ENCODE results near the gene LRRC4C.

LRRC4C gene

DNA sequence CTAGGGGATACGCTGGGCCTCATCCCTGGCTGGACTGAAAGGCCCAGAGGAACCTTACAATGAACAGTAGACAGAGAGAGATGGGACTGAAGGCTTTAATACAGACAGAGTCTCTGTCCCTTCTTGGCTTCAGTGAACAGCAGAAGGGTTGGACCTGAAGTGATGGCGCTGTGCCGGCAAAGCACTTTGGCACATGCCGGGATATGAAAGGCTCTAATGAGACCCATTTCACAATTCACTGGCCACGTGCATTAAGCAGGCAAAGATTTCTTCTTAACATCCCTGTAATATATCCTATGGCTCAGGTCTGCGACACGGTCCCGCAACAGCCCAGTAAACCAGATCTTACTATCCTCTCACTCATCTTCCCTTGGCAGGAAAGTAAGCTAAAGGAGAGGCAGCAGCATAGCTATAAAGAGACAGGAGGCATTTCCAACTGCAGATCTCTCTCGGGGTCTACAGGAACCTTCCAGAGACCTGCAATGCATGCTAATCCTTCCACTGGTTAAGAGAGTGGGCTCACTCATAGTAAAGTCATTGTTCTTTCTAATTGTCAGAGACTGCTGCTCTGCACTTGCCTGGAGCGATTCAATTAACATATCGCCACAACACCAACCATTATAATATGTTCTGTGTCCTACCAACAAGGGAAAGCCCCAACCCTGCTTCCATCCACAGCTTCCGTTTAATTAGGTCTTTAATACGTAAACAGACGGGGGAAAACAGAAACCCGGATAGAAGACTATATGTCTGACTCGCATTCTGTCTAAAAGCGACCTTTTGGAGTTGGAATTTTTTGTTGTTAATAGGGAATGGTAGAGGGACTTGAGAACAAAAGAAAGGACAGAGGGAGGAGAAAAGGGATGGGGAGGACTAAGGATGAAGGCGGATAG is 1179.0 kb downstream of the LRRC4C start:
- no peak for DNase-seq

DNA sequence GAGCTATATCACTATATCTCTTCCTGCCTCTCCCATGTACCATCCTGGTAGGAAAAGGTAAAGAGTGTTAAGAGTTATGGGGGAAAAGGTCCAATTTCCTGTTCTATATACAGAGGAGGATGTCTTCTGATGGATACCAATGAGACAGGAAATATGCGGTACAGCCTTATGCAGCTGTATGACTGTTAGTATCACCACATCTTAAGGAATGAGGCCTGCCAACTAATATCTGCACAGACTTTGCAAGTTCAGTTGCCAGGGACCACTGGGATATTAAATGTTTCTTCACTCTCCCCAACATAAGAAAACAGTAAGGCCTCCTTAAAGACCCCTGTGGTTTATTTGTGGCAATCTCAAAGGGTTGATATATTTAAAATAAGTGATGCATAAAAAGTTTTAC is 1182.5 kb downstream of the LRRC4C start:
- DNase-seq: no peak

DNA sequence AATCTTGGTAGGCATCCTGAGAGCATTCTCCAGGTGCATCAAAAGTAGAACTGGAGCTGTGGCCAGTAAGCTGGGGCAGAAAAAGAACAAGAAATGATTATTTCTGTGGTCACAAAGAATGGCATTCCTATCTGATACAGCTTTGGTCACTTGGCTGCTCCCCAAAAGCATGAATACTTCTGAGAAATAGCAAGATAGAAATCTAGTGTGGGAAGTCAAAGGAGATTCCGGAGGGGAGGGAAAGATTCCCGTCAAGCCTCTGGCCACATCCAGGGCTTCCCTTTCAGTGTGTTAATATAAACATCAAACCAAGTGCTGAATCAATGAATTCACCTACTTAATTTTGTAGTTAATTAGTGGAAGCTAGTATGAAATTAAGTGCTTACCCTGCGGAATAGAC is 1185.4 kb downstream of the LRRC4C start:
- no peak for DNase-seq

DNA sequence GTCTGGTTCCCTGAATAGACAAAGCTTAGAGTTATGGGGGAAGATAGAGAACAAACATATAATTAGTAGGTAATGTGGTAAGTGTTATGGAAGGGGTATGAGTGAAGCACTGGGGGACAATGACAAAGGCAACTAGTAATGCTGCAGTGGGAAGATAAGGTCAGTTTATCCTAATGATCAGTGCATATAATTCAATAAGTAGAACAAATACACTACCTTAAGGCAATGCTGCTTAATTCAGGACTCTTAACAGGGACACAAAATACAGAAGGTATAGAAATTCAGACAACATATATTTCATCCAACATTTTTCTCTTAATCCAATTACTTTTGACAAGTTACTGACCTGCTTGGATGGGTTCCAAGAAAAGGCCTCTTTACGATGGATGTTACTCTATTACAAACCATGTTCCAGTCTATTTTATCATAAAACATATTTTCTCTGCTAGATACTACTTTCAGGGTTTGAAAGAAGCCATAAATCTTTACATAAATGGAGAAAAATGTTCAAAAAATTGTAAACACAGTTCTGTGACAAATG is 1186.2 kb downstream of the LRRC4C start:
- no peak for DNase-seq

DNA sequence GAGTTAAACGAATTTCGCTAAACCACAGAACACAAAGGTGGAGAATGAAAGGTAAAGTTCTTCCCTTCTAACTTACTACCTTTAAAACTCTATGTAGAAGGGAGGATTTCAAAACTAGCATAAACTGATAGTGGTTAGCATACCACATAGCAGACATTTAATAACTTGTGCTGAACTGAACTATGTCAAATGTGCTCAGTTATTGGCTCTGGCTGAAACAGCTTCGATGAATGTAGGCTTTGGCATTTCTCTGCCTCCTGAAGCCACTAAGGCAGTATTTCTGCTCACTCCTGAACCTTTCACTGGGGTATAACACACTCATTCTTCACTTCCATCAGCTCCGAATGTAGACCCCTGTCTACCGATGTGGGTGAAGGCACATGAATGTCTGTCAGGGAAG is 1188.1 kb downstream of the LRRC4C start:
- DNase-seq: no peak

DNA sequence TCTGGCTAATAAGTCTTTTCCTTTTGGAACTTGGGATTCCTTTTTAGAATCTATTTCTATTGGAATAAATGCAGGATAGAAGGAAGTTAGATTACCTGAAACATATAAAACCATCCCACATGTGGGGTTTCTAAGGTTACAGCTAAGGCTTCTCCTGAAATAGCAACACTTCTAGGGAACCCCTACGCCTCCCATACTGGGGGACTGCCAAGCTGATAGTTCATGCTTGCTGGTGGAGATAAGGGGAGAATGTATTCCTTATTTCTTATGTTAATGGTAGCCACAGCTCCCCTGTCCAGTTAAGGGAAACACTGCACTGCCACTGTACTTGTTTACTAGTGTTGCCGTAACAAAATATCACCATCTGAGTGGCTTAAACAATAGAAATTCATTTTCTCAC is 1189.6 kb downstream of the LRRC4C start:
- no peak for DNase-seq

DNA sequence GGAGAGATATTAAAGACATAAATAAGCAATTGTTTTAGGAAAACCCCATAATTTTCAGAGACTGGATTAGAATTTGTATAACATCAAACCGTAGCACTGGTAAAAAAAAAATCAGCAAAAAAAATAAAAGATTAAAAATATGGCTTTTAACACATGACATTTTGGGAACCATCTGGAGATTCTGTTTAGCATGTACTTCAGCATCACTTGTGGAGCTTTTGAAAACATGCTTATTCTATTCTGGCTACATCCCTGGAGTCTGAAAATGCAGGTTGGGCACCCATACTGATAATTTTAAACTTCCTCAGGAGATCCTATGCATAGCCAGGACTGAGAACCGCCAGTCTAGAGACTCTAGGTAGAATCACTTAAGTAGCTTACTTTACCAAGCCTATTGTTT is 1190.9 kb downstream of the LRRC4C start:
- no peak for DNase-seq

DNA sequence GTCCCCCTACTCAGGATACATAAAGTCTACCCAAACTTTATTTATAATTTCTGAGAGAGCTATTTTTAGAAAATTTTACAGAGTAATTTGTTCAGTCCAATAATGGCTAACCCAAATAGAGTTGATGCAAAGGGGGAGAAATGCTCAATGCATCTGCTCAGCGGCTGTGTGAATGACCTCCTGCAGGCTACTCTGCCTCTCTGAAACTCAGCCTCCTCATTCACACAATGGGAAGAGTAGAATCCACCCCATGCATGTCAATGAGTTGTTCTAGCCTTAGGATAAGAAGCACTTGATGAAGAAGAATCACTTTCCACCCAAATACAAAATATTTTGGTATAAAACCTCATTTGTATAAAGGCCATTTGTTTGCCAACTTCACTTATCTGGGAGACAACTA is 1204.0 kb downstream of the LRRC4C start:
- no peak for DNase-seq

DNA sequence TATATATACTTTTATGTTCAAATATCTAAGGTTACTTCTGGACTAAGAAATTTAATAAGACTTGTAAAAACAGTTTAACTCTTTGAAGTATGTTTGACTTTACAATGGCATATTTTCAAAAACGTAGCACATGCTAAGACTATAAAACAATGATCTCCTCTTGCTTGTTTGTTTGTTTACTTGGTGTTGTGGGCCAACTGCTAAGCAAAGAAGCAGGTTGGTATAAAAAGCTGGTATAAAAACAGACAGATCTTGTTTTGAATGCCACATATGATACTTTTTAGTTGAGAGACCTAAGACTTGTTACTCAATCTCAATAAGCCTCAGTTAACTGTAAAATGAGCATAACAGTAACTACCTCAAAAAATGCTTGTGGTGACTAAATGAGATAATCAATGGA is 1206.3 kb downstream of the LRRC4C start:
- DNase-seq: no peak

DNA sequence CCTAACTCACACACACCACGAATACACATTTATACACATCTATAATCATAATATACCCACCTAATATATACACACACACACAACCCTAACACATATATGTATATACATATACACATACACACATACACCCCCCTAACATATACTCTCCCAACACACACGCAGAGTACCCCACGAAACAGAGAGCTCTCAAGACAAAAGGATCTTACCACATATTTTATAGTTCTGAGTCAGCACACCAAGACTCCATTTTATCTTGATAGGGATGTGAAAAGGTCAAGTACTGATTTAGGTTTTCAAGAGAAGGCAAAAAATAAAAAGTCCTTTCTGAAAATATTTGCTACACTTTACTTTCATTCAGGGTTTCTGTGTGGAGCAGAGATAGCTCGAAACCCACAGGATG is 1207.2 kb downstream of the LRRC4C start:
- DNase-seq: no peak

DNA sequence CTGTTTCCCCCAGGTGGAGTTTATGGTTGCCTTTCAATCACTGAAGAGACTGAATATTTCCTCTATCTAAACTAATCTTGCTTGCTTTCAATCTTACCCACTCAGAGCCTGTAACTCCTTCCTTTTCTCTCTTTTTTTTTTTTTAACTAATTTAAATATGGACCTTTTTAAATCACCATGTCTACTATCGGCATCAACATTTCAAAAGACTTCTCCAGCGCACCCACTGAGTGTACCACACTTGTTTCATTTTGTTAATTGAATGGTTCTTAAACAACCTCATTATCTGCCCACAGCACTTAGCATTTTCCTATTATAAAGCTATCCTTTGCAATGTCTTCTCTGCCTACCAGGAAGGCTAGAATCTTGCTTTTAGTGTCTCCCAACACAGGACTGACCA is 1212.5 kb downstream of the LRRC4C start:
- no peak for DNase-seq

DNA sequence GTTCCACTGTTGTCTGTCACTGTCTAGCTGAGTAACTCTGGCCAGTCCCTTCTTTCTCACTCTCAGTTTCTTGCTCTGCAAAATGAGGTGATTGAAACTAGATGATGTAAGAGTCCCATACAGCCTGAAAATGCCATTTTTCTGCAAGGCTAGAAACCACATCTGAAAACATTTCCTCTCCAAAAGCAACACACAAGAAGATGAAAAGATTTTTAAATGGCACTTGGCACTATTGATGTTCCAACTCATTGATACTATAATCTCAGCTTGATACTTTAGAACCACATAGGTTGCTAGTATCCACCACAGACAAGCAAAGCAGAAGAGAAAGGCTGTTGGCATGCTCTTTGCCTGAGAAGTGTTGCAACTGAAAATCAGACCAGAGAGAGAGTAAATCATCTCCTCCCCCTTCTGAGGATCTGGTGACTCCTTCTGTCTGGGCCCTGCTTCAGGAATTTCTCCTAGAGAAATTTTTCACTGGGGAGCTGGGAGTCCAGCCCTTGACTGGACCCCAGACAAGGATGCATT is 1217.9 kb downstream of the LRRC4C start:
- no peak for DNase-seq

DNA sequence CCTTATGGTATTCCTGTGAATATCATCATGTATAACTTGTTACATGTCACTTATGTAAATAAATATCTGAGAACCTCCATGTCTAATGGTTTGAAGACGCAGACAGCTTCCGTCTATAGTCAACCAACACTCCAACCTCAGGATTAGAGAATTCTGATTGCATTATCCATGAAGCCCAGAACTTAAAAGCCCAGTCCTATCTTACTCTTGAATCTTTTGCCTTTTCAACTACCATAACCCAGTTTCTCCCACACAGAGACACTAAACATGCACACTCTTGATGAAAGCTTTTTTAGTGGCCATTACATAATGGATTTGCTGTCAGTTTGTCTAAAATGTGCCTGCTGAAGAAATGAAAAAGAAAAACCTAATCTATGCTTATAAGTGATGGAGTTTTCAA is 1219.2 kb downstream of the LRRC4C start:
- DNase-seq: no peak

DNA sequence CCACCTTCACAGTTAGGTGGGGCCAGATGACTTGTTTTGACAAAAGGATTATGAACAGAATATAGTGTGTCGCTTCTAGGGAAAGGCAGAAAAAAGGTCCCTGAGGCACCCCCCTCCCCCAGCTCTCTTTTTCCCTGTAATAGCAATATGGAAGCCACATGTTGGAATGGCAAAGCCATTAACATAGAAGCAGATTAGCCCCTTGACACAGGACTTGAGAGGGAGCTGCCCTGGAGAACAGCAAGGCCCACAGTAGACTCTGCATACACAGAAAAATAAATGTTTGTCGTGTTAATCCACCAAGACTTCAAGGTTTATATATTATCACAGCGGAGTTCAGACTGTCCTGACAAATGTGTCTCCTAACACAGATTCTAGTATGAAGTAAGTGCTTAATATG is 1222.9 kb downstream of the LRRC4C start:
- no peak for DNase-seq

DNA sequence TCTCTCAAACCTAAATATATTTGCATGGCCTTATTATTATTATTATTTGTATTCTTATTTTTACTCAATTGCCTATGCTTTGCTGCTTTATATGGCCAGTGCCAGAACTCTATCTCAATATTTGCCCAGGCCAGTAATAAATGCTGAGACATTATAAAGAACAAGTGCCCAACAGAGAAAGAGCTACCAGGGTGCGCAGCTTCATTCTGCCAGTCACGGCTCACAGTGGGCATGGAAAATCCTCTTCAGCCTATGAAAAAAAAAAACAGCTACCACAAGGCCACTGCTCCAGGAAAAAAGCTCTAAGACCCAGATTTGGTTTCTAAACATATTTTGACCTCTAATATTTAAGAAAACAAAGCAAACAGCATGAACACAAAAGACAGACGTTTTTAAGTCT is 1223.6 kb downstream of the LRRC4C start:
- no peak for DNase-seq

DNA sequence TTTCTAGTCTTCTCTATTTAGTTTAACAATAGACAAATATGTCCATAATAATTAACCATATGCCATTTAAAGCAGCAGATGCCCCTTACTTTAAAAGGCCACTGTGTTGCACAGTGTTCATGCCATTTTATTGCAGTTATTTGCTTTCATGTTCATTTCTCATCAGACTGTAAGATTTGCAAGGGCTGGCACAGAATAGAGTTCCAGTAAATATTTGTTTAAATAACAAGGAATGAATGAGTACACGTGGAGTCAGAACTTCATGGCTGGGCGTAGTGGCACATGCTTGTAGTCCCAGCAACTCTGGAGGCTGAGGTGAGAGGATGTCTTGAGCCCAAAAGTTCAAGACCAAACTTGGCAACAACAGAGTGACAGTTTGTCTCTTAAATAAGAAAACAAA is 1228.6 kb downstream of the LRRC4C start:
- DNase-seq: no peak

DNA sequence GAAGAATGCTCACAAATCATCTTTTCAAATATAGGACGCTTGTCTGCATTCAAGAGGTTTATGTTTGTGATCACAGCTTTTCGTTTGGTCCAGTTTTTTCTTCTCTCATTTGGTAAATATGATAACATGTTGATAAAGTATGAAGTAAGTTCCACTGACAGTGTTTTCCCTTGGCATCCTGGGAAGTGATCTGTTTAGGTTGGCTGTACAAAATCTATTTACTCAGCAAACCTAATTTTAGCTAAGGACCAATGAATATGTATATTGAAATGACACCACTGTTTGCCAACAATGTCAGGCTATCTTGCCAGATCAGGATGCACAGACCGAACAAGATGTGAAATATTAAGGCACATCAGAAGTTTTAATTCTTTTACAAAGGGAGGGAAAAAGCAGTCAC is 1230.8 kb downstream of the LRRC4C start:
- DNase-seq: no peak

DNA sequence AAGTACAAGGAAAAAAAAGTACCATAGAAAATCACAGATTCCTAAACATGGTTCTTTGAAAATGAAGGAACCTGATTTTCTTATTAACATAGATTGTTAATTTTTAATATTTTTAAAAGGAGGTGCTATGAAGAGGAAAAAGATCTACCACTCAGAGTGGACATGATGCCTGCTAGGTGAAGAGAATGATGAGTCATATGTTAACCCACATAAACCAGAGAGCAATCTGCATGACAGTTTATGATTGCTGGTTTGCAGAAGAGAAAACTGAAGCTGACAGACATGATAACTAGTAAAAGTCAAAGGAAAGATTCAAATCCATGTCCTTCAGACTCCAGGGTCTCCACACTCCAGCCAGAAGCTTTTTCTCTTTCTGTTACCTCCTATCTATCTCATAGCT is 1231.7 kb downstream of the LRRC4C start:
- DNase-seq: no peak

DNA sequence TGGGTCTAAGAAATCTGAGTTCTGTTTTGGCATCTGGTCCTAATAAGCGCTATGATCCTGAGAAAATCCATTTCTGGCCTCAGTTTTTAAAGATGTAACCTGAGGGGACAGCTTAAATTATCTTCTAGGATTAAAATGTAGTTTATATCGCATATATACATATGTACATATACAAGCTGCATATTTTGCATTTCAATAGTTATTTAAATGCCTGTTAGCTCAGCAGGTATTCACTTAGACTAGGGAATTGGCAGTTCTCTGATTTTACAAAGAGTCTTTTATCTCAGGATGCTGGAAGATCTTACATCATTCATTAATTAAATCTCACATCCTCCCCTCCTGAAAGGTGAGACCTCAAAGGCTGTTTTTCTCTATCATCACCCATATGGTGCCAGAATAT is 1232.8 kb downstream of the LRRC4C start:
- DNase-seq: no peak

DNA sequence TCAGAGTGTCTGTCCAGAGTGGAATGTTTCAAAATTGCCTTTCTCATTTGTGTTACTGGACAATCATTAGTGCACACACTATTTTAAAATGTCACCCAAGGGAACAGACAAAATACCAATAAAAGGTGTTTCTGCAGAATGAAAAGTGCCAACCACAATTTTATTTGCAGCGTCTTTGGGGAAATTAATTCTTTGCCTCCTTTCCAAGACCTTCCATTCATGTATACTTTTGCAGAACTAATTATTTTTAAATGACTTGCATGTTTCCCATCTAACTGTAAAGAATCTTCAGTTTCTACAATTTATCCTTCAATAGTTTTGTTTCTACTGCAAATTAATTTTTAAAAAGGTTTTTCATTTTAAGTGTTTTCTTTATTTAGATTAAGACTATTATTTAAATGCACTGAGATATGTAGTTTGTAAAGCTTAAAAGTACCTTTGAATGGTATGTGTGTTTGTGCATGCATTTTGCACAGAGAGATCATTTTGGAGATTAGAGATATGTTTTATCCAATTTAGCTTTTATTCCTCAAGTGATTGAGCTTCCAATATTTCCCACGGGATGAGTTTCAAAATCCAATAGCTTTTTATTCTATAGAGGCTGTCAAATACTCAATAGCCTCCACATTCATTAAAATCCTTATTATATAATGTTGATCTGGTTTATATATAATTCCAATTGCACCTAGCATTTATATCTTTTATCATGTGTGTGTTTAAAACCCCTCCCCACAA is 1235.7 kb downstream of the LRRC4C start:
- DNase-seq: no peak

DNA sequence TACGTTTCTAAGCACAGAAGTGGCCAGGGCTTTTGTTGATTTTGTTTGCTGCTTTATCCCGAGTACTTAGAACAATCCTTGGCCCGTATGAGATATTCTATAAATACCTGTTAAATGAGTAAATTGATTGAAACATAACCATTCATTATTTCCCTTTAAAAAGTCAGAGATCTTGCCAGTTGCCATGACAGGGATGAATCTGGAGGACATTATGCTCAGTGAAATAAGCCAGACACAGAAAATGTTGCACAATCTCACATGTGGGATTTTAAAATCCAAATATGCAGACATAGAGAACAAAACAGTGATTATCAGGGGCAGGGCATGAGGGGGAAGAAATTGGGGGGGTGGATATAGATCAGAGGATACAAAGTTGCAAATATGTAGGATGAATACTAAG is 1240.1 kb downstream of the LRRC4C start:
- DNase-seq: no peak

DNA sequence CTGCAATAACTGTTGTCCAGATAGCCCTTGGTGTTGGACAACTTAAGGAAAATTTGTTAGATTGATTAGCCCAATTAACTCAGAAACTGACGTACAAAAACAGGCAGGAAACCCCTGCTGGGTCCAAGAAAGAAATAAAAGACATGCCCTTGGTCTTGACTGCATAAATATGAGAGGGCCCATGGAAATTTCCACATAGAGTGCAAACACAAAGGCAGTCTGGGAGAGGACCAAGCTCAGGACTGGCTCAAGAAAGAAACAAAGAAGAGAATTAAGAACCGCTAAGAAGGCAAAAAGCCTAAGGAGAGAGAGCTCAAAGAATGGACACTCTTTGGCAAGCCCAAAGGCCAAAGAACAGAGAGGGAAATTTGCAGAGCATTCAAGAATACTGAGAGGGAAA is 1243.9 kb downstream of the LRRC4C start:
- DNase-seq: no peak

DNA sequence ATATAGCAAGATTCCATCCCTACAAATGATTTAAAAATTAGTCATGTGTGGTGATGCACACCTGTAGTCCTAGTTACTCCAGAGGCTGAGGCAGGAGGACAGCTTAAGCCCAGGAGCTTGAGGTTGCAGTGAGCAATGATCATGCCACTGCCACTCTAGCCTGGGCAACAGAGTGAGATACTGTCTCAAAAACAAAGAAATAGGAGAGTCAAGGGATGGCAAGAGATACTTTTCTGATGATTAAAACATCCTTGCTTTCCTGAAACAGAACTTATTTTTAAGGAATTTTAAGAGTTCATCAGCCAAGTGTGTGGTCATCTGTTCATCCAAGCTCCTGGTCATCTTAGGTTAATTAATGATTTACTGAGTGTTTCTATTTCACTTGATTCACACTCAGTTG is 1252.0 kb downstream of the LRRC4C start:
- DNase-seq: no peak

DNA sequence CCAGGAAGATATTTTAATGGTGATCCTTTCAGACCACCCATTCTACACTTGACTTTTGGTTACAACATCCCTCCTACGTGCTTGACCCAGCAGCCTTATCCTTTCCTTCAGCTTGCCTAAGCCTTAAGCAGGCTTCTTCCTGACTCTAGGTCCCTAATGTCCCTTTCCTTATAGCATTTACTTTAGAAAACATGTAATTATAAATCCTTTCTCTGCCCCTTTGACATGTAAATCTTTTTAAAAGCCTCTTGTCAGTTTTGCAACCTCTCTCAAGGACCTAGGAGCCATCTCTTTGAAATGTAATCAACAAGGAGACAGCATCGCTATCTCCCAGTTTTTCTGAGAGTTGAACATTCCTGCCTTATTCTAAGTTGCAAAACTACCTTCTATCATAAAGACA is 1255.2 kb downstream of the LRRC4C start:
- no peak for DNase-seq

Measured in GDM1 (cell line).